RPMI7951 (cell line): Measurements from ENCODE around the gene NKX6-2. TPM values are rescaled to one million over a fixed set of nuclear protein-coding genes. Genes with fewer than 3 reads are reported as not detected.

Experiments
- DNase-seq: peaks from one replicate; pipeline ENCODE4 v3.0.0-alpha.2; 2012; ENCODE audit warnings: low read depth
- total RNA-seq: library from RNA; depleted of rRNA; stranded (reverse); fragments of >200 nt; shearing (Covaris generic); gene quantifications from 2 replicates; pipeline ENCODE4 v1.2.3, GENCODE V29; 2014

The NKX6-2 gene
- total RNA-seq, 1 experiment from 2014 or later = not detected

DNA sequence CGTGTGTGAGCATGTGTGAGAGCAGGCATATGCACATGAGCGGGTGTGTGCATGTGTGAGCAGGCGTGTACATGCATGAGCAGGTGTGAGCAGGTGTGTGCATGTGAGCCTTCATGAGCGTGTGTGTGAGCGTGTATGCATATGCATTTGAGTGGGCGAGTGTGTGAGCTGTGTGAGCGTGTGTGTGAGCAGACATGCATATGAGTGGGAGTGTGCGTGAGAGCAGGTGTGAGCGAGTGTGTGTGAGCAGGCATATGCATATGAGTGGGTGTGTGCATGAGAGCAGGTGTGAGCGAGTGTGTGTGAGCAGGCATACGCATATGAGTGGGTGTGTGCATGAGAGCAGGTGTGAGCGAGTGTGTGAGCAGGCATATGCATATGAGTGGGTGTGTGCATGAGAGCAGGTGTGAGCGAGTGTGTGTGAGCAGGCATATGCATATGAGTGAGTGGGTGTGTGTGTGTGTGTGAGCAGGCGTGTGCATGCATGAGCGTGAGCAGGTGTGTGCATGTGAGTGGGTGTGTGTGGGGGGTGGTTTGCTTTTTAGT is 30.7 kb downstream of the NKX6-2 start:
- DNase-seq = no peak

DNA sequence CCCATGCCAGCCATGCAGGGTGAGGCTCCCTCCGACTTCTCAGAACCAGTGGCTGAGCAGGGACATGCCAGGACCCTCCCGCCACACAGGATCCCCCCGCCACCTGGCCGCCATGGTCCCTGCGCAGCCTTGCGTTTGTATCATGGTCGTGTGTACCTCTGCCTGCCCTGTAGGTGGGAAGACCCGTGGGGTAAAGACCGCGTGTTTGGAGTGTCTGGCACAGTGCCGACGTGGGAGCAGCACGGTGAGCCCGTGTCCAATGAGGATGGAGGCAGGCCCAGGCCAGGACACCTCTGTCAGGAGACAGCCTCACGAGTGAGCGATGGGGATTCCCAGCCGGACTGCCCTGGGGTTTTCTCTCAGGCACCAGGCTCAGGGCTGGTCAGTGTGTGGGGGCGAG is 31.9 kb downstream of the NKX6-2 start:
- DNase-seq = no peak

DNA sequence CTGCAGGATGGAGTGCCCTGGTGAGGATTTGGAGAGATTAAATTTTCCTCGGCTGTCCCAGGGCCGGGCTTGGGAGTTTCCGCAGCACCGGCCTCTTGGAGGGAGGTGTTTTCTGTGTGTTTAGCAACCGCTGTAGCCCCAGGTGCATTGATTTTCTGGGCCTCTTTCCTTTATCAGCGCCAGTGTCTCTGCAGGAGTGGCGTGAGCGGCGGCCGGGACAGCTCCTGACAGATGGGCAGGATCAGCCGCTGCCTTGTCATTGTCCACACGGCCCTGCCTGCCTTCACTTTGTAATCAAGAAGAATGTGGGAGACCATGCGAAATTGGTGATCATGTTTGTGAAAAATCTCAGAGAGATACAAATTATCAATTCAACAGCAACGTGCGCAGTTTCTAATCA is 32.4 kb downstream of the NKX6-2 start:
- no peak for DNase-seq

DNA sequence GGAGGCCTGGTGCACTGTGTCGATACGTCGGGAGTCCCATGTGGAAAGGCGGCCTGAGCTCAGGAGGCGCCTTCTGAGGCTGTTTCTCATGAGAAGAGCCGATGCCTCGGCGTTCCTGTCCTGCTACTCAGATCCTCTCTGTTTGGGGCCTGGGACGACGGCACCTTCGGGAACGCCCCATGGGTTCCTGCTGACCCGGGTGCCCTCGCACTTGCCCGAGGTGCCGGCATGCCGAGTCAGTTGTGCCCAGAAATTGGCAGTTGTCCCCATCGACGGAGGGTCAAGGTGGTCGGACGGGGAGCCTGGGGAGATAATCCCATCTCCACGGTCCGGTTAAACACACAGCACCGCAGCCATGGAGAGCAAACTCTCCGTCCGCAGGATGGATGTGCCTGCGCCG is 33.0 kb downstream of the NKX6-2 start:
- no peak for DNase-seq

DNA sequence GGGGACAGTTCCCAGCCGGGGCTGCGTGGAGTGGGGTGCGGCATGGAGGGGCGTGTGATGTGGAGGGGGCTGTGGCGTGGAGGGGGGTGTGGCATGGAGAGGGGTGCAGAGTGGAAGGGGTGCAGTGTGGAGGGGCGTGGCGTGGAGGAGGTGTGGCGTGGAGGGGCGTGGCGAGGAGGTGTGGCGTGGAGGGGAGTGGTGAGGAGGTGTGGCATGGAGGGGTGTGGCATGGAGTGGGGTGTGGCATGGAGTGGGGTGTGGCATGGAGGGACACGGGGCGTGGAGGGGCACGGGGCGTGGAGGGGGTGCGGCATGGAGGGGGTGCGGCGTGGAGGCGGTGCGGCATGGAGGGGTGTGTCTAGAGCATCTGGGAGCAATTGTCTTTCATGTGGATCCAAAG is 33.6 kb downstream of the NKX6-2 start:
- no peak for DNase-seq

DNA sequence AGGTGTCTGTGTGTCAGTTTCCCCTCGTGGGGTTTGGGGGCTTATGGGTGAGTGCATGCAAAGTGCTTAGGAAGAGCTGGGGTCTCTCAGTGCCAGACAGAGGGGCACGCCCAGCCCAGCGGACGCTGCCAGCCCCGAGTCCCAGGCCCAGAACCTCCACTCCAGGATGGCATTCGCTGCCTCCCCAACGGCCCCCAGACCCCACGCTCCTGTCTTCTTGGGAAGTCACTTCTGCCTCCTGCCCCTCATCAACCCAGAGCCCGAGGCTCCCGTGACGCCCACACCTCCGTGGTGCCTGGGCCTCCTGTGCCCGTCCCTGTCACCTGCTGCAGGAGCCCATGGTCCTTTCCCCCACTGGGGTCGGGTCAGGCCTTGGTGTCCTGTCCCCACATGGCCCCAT is 35.0 kb downstream of the NKX6-2 start:
- DNase-seq = no peak

DNA sequence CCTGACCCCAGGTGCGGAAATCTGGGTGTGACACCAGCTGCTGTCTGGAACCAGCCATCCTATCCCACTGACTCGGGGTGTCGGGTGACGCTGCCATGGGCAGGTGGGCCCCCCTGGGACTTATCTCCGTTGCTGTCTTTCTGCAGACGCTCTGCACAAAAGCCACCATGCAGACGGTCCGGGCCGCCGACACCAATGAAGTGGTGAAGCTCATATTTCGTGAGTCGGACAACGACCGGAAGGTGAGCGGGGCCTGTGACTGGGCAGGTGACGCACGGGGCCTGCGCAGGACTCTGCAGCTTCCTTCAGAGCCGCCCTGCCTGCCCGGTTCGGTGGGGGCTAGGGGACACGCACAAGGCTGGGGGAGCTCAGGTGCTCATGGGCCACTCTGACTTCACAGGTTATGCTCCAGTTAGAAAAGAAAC is 36.6 kb downstream of the NKX6-2 start:
- DNase-seq = no peak

DNA sequence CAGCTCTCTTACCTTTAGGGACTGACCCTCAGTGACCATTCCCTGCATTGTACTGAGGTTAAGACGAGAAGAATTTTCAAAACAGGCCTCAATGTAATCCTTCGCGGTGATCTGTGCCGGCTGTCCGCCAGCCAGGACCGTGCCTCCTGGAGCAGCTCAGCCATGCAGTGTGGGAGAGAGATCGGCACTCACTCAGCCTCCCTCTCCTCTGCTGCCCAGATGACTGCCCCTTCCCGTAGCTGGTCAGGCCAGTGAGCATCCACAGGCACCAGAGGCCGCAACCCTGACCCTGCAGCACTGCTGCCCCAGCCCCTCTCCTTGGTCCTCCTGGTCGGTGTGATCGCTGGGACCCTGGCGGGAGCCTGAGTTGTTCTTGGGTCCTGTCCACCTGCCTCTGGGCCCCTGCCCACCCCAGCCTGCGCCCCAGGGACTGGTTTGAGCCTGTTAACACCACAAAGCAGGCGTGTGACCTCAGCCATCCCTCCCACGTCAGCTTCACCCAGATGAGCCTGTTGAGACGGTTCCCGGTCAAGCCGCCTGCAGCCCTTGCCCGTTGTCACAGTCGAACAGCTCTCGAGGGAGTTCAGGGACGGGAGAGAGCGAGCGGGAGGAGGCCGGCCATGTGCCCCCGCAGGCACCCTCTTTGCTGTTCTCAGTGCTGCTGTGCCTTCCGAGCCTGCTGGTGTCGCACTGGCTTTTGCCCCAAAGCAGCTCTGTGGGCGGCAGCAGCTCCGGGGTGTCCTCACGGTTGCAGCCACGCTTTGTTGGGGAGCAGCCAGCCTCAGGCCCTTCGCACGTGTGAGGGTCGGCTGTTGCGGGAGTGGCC is 37.2 kb downstream of the NKX6-2 start:
- DNase-seq = no peak

DNA sequence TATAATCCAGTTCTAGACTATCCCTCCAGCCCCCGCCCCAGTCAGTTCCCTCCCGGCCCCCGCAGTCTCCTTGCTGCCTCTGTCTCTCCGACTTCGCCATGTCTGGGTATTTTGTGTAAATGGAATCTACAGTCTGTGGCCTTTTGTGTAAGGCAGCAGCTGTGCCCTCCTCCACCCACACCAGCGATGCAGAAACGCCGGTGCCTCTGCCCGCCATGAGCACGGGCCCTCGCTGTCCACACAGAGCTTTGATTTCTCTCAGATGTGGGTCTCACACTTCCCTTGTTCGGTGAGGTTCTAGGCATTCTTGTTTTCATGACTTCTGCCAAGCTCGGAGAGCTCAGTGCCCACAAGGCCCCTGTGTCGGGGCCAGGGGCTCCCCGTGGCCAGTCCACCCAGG is 37.8 kb downstream of the NKX6-2 start:
- no peak for DNase-seq

DNA sequence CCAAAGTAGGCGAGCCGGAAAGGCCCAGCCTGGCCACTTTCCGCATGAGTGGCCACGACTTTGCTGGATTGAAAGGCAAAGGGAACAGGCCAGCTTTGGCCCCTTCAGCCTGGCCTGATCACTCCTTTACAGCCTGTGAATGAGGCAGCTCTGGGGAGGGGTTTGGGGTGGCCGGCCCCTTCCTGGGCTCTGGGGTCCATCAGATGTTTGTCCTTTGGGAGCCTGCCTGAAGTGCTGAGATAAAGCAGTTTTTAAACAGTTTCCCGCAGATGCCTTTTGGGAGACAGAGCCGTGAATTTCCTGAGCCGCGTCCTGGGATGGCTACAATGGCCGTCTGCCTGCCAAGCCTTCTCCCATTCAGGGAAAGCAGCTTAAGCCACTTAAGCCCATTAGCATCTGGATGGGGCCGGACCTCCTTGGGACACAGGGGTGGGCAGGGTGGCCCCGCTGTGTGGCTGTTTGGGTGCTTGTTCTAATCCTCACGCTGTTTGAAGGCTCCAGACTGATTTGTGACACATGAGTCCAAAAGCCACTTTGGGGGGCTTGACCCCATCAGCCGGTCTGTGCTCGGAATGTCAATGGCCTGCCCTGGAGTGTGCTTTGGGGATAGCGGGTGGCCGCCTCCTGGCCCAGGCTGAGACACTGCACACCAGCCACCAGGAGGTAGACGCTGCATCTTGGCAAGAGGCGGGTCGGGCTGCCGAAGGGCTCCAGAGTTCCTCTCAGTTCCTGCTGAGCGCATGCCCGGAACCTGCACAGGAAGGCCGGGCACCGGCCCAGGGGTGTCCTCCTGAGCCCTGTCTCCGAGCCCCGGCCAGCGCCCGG is 38.9 kb downstream of the NKX6-2 start:
- DNase-seq = no peak

DNA sequence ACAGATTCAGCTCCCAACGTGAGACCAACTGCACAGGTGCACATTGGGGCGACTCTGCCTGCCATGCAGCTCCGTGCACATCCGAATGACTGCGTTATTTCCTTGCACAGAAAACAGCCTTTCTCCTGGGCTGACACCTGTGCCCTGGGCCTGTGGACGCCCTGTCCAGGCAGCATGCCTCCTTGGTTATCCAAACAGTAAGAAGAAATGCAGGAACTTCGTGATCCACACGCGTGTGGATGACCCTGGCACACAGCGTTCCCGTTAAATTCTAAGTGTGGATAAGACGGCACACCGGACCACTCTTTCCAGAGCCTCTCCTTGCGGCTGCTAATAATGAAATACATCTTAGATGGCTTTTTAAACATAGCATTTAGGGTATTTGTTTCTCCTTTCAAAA is 39.6 kb downstream of the NKX6-2 start:
- DNase-seq = no peak

DNA sequence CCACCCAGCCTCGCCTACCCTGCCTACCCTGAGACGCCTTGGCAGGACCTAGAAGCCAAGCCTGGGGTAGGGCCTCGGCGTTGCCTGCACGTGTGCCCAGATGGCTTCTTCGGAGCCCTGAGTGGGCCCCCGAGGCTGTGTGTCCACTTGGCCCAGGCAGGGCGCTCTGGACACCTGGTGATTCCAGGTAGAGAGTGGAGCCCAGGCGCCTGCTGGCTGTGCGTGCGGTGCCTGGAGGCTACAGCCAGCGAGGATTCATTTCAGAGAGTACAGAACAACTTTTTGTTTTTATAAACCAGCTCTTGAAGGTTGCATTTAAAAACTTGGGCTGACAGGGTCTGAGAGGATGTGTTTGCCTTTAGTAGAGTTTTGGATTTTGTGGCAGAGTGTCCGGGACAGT is 40.0 kb downstream of the NKX6-2 start:
- DNase-seq = no peak

DNA sequence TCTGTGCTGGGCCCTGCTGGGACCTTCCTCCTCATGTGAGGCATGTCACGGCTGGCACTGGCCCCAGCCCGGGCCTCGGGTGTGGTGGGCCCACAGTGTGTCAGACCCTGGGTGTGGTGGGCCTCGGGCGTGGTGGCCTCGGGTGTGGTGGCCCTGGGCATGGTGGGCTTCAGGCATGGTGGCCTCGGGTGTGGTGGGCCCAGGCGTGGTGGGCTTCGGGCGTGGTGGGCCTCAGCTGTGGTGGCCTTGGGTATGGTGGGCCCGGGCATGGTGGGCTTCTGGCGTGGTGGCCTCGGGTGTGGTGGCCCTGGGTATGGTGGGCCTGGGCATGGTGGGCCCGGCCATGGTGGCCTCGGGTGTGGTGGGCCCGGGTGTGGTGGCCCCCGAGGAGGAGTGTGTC is 40.4 kb downstream of the NKX6-2 start:
- DNase-seq = no peak

DNA sequence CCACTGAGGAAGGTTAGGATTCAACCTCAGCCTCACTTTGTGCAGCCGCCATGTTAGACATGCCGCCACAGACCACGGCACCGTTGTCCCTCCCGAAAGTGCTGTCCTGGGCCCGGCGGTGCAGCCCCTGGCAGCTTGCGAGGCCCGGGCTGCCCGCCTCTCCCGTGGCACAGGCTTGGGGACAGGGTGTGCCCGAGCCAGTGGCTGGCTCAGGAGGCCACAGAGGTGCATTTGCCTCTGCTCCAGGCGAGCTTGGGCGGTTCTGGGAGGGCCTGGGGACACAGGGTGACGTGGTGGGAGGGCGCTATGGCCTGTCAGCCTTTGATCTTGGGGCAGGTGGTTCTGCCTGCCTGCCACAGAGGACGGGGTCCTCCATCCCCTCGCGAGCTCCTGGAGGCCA is 41.1 kb downstream of the NKX6-2 start:
- DNase-seq = no peak

DNA sequence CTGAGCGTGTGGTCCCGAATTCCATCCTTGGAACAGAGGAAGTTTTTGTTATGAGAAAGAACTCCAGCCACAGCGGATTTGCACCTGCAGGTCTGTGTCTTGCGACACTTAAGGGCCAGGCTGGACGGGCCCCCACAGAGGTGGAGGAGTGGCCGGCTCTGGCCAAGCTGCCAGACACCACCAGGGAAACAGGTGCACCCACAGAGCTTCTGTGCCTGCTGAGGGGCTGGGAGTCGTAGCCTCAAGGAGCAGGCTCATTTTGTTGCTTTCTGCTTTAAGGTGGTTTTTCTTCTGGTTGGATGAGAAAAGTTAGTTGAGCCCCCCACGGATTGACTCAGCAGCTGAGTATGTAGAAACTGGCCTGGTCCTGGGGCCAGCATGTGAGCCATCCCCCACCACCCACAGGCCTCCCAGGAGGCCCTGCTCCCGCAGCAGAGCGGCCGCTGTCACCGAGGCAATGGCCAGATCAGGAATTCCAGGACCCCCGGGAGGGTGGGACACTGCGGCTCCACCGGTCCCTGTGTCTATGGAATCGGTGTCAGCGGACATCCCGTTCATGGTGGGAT is 41.9 kb downstream of the NKX6-2 start:
- no peak for DNase-seq

DNA sequence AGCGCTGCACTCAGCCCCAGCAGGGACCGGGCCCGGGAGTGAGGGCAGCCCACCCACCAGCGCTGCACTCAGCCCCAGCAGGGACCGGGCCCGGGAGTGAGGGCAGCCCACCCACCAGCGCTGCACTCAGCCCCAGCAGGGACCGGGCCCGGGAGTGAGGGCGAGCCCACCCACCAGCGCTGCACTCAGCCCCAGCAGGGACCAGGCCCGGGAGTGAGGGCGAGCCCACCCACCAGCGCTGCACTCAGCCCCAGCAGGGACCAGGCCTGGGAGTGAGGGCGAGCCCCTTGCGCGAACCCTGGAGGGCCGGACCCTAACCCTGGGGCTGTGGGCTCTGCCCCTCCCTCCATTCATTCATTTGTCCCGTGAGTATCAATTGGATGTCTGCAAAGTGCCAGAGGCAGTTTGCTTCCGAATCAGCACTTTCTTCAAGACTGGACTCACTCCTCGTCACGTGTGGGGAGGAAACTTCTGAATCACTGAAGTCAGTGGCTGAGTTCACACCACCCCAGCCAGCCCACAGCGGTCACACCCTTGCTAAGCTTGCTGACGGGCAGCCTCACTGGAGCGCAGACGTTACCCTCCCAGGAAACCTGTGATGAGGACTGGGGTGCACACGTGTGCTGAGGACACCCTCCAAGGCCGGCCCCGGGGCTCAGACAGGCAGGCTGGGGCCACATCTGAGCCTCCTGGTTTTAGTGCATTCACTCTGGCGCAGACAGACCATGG is 42.6 kb downstream of the NKX6-2 start:
- DNase-seq = peak; percentile 14

DNA sequence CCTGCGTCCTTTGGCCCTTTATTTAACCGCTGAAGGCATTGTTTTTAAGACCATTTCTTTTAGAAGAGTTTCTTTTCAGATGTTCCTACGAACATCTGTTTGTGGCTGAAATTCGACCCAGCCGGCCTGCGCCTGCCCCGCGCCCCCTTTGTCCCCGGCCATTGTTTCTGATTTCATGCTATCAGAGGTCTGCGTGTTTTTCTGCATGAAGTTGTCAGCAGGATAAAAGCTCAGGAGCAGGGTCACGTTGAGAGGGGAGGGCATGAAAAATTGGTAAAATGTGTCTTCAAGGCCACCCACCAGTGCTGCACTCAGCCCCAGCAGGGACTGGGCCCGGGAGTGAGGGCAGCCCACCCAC is 43.1 kb downstream of the NKX6-2 start:
- no peak for DNase-seq

DNA sequence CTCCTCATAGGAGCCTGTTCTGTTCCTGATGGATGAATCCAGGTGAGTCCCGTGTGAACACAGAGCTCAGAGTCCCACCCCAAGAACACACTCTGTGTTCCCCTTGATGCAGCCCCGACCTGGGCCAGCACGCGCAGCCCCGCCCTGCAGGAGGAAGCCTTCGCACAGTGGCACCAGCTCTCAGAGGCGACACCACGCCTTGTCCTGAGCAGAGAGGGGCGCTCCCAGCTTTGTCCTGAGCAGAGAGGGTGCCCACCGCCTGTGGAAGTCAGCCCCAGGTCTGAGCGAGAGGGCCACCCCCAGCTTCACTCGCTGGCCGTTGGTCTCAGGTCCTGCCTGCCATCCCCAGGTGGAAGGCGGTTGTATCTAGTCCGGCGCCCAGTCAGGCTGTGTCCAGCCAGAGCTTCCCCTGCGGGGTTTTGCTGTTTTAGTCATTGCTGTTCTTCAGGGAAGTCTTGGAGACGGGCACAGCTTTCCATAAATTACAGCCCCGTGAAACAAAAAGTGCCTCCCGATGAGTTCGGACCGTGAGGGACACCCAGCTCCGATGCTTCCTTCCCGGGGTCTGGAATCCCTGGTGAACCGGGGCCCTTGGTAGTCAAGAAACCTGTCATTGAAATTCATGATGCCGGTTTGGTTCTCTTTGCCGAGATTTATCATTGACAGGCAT is 43.6 kb downstream of the NKX6-2 start:
- no peak for DNase-seq

DNA sequence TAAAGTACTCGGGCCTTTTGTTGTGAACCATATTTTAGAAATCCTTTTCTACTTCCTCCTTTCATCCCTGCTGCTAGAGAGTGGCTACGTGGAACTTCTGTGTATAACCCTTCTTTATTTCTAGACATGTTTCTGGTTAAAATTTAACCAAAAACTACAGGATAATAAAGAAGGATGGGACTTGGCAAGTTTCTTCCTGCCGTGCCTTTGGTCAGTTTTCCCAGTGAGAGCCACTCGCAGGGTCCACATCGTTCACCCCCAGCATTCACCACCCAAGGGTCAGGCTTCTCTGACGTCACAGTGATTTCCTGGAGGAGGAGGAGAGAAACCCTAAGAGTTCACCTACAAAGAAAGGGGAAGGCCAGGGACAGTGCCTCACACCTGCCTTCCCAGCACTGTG is 45.4 kb downstream of the NKX6-2 start:
- DNase-seq = no peak

DNA sequence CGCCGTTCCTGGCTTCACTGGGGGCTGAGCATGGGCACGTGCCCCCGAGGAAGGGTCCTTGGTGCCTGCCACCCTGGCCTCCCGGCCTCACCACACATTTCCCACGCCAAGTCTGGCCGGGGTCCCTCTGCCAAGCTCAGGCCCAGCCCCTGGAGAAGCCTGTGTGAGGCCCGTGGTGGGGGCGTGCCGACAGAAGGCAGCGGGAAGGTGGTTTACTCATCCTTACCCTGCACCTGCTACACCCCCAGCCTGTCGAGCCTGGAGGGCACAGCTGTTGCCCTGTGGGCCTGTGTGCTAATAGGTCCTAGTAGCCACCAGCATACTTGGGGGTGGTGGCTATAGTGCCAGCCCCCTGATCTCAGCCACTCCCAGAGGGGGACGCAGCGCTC is 46.7 kb downstream of the NKX6-2 start:
- no peak for DNase-seq

DNA sequence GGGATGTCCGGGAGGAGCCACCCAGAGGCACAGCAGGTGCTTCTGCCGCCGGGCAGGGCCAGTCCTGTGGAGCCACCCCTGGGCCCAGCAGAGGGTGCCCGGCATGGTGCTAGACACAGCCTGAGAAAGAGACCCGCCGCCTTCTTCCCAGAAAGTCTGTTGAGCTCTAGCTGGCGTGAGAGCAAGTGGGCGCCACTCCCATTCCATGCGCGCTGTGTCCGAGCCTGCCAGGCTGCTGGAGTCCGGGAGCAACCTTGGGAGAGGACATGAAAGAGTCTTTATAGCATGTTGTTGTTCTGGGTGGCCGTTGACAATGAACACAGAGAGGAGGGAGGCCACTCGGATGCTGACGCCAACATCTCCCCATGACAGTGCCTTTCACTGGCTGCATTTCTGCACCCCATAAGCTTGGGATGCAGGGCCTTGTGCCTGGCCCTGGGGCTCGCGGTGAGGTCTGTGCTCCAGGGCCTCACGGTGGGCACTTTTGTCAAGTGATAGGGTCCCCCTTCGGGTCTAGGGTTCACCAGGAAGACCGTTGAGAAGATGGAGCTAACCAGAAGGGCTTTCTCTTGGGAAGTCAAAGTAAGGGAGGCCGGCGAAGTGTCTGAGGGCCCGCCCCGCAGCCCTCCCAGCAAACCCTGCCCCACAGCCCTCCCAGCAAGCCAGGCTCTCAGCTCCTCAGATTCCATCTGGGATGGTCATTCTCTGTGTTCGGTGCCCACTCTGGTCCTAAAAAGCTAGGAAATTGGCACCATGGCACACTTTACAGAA is 47.3 kb downstream of the NKX6-2 start:
- DNase-seq = no peak
